Right renal pelvis (tissue), 4 donors: ENCODE data around the gene EML6. TPM values are rescaled to one million over a fixed set of nuclear protein-coding genes. Genes with fewer than 3 reads are reported as not detected.

Source experiments
- DNase-seq, 4 donors: peaks; one replicate each; pipeline ENCODE4 v3.0.0-alpha.2; 2013; ENCODE audit warnings: low read depth in 4 of 4, low spot score in 3 of 4, missing footprints in 1 of 4
- polyA plus RNA-seq, 4 donors: library from polyadenylated mRNA; unstranded; fragments of 120-200 nt; gene quantifications; one replicate each; pipeline ENCODE4 v1.2.1, GENCODE V29; 2013; ENCODE audit not compliant: insufficient read length in 4 of 4

Gene EML6
- polyA plus RNA-seq, 4 donors: 10.7 to 16.4 (median 12.1) TPM

DNA sequence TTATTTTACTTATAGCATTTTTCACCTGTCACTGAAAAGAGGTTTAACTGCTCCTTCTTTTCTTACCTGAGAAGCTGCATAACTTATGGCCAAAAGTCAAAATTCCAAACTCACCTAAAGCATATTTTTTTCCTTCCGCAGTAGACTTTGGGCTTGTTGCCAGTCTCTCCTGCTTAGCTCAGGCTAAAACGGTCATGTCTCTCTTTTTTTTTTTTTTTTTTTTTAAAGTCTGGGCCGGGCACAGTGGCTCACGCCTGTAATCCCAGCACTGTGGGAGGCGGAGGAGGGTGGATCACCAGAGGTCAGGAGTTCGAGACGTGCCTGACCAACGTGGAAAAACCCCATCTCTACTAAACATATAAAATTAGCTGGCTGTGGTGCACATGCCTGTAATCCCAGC is 213.3 kb downstream of the EML6 start:
- no peak for DNase-seq

DNA sequence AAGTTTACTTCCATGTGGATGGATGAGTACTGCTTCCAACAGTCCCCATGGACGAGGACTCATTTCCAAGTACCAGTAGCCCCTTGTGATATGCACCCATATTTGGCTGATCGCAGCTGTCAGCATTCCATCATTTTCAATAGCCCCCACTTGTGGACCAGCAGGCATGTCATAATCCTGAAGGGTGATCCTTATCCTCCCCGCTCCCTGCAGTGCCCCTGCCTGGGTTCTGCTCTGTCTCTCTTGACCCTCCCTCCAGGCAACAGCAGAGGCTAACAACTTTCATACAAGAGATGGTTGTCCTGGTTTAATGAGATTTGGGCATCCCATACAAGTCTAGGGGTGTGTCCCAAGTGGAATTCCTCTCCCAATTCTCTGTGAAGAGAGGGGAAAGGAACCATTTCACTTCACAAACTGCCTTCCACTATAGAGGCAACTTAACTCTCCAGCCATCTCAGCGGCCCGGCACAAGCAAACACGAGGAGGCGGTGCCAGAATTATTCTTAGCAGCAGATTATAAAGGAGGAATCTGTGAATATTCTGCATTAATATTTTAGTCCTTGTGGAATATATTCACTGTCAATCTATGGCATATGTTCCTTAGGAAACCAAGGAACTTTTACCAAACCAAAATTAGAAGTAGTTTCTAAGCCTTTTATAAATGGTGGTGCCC is 216.1 kb downstream of the EML6 start:
- DNase-seq: no peak

DNA sequence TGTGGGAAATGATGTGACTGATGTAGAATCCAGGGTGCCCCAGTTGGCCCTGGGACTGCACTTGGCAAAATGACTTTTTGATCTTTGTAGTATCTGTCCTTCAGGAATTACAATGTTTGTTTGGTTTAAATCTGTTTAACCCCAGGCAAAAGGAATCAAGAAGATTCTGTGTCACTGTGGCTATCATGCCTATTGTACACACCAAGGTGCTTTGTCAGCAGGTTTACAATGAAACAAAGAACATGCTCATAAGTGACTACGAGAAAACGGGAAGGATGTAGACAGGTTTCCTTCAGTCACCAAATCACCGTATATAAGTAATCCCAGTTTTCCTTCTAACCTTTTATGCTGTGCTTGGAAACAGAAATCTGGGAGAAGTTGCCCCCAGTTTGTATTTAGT is 217.3 kb downstream of the EML6 start:
- no peak for DNase-seq

DNA sequence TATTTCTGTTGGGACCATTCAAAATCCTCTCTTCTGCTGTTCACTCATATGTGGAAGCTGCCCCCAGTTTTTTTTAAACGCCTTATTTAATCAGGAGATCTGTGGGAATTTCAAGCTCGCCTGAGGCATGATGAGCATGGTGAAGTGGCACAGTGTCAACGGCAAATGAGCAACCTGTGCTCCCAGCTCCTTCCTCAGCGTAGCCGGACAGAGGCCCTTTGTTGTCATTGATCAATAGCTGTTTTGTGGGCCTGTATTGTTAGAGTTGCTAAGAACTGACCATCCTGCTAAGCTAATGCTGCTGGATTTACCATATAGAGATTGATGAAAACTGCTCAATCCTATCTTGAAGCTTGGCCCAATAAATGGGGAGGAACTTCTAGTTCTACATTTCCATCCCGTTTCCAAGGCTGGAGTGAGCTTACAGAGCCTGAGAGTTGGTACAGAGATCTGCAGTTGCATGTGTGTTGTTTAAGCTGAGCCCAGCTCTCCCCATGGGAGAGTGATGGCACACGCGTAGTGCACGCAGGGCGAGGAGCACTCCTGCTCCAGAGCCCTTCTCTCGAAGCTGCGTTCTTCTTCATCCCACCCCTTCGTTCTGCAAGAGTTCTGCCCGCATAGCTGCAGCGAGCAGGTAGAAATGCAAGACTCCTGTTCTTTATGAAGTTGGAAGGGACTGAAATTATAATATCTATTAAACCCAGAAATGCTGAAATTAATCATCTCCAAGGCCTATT is 218.0 kb downstream of the EML6 start:
- DNase-seq: no peak

DNA sequence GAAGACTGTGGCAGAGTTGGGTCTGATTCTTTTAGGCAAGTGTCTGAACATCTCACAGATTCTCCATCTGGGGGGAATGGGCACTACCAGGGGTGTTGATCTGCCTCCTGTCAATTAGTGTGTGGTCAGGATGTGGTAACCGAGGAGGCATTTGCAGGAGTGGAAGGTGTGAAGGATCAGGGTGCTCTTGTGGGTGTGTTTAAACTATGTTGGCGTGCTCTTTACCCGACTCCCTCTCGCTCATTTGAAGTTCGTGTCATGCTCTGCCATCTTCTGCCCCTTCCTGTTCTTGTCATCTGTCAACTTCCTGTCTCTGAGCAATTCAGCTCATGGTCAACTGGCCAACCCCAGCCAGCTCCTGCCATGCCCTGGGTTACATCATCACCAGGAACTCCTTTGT is 218.9 kb downstream of the EML6 start:
- DNase-seq: no peak

DNA sequence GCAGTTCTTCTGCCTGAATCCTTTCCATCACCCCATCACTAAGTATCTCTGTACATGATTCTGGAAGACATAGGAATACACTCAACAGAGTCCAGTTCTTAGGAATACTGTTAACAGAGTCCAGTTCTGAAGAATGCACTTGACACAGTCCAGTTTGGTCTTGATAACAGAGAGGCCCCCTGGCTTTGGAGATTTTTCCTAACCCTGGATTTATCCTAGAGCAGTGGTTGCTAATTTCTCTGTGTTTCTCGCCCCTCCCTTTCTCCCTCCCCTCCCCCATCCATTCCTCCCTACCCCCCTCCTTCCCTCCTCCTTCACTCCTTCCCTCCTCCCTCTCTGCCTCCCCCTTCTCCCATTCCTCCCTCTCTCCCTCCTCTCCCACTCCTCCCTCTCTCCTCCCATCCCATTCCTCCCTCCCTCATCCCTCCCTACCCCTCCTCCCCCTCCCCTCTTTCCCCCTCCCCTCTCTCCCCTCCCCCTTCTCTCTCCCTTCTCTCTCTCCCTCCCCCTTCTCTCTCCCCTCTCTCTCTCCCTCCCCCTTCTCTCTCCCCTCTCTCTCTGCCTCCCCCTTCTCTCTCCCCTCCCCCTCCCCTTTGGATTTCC is 221.4 kb downstream of the EML6 start:
- no peak for DNase-seq

DNA sequence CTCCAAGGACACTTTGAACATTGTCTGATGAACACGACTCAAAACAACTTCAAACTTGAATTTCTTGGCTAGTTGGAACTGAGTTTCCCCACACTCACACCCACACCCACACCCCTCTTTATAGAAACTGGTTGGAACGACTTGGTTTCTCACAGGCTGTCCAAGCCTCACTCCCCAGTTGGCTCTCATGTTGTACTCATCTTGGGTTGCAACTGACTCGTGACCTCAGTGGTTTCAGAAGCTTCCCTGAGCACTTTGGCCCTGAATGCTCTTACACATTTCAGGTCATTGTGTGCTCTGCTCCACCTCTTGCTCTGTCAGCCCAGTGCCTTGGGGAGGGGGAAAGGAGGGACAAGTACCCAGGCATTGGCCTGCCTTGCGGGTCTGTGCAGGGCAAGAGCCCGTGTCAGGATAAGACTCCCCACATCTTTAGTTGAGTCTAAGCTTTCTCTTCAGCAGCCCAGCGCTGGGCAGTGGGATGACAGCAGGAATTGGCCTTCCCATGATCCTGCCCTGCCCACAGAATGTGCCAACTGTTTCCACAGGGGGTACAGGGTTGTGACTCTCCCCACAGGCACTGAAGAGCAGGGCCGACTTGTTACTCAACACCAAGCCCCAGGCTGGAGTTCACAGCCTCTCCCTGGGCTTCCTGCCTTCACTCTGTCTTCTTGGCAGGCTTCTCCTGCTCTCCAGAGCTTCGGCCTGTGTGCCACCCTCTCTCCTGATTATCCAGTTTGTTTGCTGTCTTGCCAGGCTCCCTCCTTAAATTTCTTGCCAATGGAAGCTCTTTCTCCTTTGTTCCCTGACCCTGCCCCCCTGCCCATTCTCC is 222.1 kb downstream of the EML6 start:
- no peak for DNase-seq

DNA sequence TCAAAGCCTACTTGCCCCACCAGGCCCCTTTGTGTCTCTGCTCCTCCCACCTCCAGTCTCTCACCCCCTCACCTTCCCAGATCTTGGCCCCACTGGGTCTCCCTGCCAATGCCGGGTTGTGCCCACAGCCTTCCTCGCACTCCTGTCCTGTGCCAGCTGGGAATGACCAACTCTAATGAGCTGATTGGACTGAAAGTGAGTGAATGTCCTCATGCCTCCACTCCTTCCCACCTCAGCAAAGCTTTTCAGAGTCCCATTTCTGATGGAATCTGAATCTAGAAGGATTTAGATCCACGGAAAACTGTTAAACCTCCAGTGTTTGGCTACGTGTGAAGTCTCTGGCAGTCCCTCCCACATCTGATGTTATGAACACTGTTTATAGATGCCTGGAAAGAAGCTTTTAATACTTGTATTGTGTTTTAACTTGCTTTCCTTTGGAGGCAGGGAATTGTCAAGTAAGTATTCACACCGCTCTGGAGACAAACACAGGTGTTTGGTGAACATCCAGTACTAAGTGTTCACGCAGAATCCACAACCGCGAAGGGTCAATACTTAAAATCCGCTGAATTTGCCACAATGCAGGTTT is 222.9 kb downstream of the EML6 start:
- DNase-seq: no peak

DNA sequence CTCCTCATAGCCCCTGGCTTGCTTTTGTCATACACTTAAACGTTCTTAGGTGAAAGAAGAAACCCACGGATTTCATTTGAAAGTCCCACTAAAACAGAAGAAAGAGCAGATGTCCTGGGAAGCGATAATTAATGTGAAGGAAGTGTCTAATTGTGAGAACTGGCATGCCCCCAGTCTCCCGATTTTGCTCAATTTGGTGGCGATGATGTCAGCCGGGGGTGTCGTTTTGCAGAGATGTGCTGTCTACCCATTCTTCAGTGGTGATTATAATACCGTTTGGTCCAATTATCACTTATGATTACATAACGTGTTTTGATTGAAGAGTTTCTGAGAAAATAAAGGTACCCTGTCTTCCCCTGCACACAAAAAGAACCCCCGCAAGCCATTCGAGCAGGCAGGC is 223.7 kb downstream of the EML6 start:
- DNase-seq: no peak

DNA sequence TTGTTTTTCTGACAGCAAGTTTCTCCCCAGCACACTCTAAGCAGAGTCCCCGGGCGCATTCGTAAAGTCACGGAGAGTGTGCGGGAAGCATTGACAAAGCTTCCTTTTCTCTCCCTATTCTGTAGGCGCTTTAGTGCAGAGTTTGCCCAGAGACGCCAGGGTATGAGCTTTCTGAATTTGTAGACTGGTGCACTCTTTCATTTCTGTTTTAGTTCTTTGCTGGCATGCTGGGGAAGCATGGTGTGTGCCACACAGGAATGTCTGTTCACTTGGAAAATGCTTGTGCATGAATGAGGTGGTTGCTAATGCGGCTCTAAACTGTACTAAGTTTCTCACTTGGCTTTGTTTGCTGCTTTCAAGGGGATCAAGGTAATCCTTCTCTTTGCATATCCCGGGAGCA is 224.2 kb downstream of the EML6 start:
- DNase-seq: no peak

DNA sequence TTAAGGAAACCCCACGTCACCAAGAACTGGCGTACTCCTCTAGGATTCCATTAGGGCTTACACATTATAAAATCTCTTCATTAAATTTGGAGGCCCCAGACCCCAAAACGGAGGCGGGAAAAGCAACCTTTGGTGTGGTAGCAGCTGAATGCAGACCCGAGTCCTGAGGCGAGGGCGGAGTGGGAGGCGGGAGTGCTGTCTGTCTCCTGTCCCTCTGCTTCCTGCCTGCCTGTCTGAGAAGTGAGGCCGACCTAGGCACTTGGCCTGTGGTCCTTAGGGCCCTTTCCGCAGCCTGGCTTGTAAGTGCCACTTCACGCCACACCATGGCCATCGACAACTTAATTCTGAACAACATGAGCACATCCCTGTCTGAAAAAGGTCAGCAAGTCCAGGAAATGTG is 224.7 kb downstream of the EML6 start:
- no peak for DNase-seq

DNA sequence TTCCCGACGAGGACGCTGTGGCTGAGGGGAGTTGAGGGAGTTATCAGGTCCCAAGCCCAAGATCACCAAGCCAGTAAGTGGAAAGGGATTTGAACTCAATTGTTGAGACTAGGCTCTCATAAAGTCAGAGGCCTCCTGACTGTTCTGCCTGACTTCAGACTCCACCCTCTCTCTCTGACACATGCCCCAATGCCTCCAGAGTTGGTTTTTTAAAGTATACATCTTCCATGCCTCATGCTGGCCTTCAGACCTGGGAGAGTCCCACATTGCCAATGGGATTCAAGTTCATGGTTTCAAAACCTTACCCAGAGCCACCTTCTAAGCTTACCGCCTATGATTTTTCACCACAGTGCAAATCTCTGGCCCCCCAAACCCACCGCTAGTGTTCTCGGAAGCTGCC is 226.0 kb downstream of the EML6 start:
- DNase-seq: no peak

DNA sequence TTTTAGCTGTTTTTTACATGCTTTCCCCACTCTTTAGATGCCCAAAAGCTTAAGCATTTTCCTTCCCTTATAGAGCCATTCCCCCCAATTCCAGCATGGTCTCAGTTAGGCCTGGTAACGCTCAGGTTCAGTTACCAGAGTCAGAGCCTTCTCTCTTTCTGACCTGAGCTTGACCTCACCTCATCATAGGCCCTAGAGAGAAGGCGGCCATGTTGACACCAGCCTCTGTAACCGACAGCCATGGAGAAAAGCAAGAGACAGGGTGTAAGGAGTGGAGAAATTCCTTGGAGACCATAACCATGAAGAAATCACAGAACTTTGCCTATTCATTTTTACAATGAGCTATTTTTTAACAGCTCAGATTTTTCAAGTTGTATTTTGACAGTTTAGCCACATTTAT is 227.3 kb downstream of the EML6 start:
- no peak for DNase-seq

DNA sequence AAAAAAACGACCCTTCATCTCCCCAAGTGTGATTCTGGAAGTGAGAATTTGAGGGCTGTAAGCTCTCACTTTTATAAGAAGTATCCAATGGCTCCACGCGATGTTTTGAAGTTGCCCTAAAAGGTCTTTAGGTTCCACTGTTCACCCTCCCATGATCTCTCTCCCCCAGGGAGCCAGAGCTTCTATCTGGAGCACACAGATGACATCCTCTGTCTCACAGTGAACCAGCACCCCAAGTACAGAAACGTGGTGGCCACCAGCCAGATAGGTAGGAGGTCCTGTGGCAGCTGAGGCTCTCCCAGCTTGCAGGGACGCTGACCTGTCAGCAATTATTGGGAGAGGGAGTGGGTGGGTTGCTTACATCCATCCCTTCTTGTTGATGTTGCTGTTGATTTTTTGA is 229.0 kb downstream of the EML6 start:
- DNase-seq: no peak

DNA sequence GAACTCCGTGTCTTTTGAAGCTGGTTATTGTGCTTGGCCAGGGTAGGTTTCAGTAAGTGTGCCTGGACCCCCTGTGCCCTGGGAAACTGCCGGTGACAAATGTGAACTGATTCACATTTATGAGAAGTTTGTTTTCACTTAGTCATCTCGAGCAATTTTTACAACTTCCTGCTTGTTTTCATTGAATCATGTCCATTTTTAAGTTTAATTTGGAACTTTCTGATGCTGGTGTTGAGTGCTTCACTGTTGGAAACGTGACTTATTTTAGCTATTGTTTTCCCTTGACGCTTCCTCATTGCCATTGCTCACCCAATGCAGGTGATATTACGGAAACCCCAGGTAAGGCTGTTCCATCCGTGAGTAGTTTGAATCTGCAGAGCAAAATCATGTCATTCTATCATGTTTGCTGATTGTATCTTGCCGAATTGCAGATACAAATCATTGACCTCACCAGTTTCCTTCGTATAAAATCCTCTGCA is 229.6 kb downstream of the EML6 start:
- DNase-seq: no peak

DNA sequence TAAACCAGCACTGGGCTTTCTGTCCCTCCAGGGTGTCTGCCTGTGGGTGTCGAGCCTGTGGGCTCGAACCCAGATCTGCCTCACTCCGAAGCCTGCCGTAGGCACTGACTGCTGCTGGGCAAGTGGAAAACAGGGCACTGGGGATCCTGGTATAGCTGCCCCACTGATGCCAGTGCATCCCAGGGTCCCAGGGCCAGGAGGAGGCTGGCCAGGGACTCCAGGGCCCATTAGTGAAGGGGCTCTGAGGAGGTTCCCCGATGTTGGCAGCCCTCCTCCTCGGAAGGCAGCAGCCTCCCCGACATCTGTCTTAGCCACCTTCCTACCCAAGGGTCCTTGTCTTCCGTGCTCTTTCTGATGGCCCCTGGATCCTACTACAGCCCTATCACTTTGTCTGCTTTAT is 230.7 kb downstream of the EML6 start:
- no peak for DNase-seq

DNA sequence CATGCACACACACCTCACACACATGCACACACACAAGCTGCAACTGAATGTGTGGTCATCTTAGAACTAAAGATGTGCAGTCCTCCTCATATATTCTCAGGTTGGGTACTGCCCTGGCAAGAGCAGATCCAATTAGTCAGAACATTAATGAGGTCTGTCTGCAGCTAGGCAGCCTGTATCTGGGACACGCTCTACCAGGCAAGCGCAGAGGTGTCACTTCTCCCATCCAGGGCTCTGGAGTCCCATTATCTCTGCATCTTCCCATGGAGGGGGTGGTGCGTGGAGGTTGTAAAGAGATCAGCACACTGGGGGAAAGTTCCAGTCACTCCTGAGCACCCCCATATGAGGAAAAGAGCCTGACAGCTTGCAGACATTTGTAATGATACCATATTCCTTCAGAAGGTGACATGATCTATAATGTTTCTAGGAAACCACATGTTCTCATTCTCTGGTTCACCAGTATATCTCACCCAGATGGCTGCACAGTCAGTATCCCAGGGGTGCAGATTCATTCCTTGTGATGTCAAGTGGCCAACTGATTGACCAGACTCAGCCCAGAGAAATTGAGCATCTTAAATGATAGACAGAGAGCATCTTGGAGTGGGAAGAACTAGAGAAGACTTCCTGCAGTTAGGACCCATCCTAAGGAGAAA is 231.4 kb downstream of the EML6 start:
- no peak for DNase-seq

DNA sequence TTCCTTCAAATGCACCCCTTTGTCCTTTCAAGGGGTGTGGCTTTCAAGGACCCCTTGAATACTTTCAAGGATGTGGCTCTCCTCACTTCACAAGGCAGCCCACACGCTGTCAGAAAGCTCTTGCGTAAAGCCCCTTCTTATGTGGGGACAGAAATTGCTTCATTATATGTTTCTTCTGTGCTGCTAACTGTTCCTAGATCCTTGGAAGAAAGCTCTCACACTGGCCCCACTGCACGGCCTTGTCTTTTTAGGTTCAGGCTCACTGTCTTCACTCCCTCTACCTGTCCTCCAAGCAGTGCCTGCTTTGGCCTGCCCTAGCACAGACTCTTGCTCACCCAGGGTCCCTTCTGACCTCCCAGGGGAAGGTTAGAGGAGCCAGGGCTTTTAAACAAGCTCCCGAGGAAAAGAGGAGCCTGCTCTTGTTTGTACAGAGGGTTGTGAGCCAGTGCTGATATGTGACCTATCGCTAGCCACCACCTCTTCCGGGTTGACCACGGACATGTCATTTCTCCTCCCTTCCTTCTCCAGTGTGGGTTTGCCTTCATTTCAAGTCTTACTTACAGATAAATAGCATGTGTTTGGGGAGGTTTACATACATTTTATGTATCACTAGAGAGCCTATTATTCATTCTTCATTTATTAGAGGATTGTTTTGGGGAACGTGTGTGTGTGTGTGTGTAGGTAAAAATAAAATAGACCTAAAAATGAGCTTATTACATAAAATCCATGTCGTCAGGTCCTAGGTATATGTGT is 232.1 kb downstream of the EML6 start:
- no peak for DNase-seq

DNA sequence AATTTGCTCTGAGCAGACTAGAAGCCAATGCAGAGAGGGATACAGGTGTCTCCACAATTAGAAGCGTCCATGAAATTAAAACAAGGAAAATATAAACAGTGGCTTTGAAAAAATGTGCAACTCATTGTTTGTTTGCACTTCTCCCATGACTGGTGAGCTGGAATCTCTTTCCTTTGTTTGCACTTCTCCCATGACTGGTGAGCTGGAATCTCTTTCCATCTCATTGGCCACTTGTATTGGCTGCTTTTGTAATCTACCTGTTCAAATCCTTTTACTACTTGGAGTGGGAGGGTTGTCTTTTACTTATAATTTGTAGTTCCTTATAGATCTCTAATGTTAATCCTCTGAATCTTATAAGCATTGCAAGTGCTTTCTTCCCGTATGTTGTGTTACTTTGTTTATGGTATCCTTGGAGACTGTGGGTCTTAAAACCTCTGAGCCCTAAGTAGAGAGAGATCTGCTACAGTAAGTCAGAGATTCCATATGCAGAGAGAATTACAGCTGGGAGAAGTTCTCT is 232.7 kb downstream of the EML6 start:
- DNase-seq: no peak
